ENCODE data around the gene AP4S1.

The AP4S1 gene

GRCh38 chr14:31137214-31137889 is 111.9 kb downstream of the AP4S1 start:
- no peak for DNase-seq (ENCODE audit: low read depth in 2 of 2)

DNA sequence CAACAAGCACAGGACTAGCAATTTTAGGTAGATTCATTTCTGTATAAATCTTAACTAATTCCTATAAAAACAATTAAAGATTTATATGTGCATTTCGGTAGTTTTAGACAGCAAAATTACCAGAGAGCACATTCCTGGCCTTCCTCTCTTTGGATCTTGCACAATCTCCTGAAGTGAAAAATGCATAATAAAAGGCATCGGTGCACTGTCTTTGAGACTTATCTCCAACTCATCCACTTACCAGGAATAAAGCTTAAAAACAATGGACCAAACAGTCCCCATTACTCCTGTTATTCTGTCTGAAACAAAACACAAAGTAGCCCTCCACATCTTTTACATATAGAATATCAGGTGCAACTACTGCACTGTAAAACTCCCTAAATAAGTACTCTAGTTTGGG is 112.9 kb downstream of the AP4S1 start:
- DNase-seq (ENCODE audit: low read depth in 2 of 2), result no peak

DNA sequence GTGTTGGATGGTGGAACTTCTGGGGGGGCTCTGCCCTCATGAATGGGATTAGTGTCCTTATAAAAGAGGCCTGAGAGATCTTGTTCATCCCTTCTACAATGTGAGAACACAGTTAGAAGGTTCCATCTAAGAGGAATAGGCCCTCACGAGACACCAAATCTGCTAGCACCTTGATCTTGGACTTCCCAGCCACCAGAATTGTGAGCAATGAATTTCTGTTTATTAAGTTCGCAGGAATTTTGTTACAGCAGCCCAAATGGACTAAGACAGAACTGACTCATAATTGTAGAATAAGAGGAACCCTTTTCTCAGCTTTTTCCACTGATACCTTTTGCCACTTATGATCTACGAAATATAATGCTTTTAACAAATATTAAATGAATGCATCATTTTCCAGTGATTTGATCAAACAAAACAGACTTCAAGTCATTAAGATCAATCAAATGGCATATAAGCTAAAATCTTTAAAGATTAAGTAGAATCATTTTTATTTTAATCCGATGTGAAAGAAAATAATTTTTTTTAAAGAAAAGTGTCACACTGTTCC is 113.9 kb downstream of the AP4S1 start:
- no peak for DNase-seq (ENCODE audit: low read depth in 2 of 2)

DNA sequence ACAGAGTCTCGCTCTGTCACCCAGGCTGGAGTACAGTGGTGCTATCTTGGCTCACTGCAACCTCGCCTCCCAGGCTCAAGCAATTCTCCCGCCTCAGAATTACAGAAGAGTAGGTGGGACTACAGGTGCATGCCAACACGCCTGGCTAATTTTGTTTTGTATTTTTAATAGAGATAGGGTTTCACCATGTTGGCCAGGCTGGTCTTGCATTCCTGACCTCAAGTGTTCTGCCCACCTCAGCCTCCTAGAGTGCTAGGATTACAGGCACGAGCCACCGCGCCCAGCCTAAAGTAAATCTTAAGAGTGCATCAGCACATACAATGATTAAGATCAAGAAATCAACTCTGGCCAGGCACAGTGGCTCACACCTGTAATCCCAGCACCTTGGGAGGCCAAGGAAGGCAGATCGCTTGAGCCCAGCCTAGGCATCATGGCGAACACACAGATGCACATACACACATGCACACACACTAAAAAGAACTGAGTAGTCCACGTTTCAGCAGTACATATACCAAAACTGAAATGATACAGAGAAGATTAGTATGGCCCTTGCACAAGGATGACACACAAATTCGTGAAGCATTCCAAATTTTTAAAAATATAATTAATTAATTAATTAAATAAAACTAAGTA is 117.1 kb downstream of the AP4S1 start:
- no peak for DNase-seq (ENCODE audit: low read depth in 2 of 2)
